Activated CD4-positive, alpha-beta T cell treated with anti-CD3 and anti-CD28 coated beads for 24 hours (primary cell): ENCODE measurements around the gene MERTK.
"Not testable (repeated sequence)": the region's sequence is repeated elsewhere in the genome, so short reads cannot be mapped to it uniquely, and the experiment has no call there.

Source experiments
- DNase-seq, 2 donors: peaks; one replicate each; pipeline ENCODE4 v3.0.0-alpha.2; 2020; ENCODE audit warnings: low read depth in 2 of 2

The MERTK gene

DNA sequence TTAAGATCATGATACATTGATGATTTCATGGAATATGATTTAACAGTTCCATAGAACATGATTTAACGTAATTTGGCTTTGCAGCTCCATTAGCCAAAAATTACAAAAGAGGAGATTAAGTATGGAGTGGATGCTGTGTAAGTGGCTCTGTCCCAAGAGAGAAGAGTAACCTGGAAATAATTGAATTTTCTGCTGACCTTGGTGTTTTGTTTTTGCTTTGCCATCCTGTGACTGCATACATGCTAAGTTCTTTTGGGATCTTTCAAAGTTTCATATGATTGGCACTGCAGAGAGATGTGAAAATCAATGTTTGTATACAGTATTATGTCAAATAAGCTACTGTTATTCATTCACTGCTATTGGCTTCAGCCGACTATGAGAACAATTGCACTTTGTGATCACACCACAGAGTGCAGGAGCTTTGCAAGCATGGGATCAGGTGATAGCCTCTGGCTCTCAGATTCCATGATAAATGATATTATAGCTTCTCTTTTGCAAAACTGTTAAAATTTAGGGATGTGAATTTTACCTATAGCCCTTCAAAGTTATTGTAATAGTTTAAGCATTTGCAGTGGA, 110.6 kb downstream of the MERTK start:
- no peak for DNase-seq

DNA sequence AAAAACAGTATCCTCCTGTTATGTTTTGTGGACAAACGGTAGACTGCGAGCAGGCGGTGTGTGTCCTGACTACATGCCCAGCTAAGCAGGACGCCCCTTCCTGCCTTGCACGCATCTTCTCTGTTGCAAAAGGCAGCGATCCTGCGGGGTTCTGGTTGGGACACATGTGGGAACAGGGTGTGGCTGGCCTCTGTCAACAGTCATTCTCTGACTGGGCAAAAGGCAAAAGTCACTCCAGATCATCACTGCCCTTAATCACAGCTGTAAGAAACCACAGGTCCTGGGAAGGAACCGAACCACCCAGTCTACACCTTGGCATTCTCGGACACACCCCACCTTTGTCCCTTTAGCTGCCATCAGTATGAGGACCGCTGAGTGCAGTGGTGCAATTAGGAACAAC, 112.3 kb downstream of the MERTK start:
- DNase-seq = no peak

DNA sequence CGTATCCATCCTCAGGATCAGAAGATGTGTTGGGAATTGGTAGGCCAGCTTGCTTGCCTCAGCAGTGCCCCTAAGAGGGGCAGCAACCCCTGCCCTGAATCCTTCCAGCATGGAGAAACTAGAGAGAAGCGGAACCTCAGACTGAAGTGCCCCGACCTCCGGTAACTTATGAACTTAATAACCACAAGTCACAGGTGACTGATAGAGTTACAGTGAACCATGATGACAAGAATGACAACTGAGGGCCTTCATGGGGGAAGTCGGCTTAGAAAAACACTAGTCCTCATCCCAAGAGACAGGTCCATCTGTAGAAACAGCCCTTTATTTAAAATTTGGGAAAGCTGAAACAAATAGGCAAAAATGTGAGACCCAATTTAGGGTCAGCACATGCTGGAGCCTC, 114.1 kb downstream of the MERTK start:
- DNase-seq = no peak

DNA sequence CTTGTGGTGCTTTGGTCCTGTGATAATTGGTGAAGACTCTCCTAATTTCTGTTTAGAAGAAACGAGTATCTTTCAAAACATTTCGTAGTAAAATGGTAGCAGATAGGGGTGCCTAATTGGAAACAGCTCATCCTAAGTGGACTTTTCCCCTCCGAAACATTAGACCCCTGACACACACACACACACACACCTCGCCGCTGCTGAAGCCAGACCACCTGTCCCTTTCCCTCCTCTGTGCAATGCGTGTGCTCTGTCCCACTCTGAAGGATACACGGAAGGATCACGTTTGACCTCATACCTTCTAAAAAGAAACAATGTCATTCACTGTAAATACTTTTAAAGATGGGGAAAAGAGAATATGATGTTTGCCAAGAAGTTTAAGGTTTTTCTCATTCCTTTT, 120.4 kb downstream of the MERTK start:
- no peak for DNase-seq

DNA sequence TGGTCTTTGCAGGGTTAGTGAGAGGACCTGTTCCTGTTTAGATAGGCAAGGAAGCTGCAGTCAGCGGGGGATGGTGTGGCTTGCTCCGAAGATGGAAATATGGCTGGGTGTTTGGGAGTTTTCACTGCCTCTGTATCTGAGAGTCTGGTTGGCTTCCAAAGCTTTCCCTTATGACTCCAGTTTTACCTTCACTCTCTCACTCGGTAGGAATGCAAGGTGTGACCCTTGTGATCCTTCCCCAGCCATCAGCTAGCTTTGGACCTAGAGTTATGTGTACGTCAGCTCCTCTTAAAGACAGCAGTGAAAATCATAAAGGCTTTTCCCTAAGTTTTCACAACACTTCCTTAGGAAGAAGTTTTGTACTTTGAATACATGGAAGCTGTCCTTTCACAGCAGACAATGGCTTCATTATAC, 121.2 kb downstream of the MERTK start:
- DNase-seq = no peak

DNA sequence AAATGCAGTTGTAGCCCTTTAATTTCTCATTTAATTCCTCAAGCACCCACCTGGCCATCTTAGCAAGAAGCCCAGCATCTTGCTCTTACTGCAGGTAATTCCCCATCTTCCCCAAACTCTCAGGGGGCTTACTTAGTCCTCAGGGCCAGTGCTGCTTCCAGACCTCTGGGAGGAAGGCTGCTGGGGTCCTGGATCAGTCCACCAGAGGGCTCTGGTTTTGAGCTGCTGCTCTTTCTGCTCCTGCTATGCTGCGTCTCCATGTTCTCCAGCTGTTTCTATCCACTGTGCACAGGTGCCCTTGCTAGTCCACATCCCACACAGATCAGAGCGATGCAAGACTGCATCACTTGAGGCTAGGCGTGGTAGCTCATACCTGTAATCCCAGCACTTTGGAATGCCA, 122.2 kb downstream of the MERTK start:
- no peak for DNase-seq

DNA sequence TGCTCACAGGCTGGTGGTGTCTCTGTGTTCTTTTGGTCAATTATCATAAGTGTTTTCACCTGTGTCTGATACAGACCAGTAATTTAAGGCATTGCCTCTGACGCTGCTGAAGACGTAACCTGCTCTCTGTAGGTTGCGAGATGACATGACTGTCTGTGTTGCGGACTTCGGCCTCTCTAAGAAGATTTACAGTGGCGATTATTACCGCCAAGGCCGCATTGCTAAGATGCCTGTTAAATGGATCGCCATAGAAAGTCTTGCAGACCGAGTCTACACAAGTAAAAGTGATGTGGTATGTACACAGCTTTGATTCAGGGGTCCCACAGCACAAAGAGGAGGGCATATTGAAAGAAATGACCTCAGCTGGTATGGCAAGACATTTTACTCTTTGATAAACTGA, 122.9 kb downstream of the MERTK start:
- DNase-seq = no peak

DNA sequence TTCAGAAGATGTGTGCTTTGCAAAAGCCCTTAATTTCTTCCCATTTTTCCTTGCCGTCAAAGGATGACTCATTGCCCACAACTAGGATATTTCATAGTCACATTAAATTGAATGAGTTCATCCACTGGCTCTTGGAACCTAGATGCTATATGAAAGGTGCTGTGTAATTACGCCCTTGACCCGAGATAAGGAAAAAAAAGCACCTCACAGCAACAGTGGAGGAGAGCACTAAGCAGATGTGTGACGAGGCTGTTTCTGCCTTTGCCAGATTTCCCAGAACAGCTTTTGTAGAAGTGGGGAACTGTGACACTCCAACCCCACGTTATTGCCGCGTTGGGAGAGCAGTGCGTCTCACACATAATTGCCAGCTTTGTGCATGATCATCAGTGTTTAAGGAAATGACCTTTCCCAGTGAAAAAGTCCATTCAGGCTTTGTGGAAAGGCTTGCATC, 123.4 kb downstream of the MERTK start:
- DNase-seq = no peak

DNA sequence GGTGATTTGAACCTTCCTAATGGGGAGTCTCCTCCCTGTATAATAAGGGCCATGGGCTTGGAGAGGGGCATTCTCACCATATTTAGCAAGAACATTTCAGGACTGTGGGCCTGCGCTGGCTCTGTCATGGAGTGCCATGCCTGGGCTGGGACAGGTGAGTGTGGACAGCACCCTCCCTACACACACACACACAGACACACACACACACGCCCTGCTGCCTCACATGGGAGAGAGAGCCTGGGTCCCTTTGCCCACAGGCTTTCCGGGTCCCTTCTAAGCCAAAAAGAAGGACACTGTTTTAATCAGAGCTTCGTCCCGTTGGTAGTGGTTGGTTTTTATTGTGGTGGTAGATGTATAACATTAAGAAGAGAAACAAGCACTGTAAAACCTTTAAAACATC, 125.3 kb downstream of the MERTK start:
- no peak for DNase-seq

DNA sequence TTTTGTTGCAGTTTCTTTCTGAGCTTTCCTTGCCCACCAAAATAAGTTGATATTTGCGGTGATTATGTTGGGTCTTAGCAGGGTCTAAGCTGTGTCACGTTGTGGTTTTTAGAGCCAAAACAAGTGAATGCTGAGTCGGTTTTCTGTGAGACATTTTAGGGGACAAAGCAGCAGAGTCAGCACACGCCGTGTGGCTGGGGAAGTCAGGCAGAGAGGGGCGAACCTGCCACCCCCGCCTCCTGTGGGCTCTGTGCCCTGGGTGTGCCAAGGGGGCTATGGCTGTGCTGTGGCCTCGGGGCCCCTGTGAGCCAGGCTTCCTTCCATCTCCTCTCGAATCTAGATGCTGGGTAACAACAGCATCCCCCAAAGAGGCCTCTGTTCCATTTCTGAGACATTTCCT, 125.8 kb downstream of the MERTK start:
- no peak for DNase-seq

DNA sequence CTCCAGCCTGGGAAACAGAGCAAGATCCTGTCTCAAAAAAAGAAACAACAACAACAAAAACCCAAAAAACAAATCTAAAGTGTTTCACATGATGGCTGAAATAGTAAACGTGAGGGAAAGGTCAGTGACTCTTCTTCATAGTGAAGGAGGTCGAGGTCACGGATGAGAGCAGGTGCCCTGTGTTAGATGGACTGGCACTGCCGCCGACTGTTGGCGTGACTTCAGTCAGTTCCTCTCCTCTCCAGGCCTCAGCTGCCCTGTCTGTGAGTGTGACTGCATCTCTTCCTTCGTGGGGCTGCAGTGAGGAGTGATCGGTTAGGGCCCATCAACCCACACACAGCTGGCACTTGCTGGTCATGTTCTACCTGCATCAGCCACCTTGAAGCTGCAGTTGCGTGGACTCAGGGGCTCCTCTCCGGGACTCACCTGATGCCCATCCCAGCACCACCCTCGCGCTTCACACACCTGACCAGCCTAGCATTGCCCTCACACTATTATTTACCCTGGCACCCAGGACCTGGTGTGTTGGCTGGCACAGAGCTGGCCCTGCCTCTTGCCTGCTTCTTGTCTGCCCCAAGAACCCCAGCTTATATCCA, 126.6 kb downstream of the MERTK start:
- DNase-seq = no peak

DNA sequence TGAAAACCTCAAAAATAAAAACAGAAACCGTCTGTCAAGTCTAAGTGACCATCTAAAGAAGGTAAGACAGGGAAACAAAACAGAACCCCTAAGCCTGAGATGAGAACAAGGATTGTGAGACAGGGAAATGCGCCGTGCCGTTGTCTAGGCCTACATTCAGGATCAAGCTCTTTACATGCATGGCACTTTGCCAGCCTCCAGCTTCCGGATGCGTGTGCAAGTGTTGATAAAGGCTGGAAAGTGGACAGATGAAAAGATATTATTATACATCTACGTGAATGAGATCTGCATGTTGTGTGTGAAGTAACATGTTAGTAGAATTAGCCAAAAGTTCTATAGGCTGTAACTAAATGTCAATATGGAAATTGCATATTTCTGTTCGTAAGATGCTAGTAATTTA, 128.1 kb downstream of the MERTK start:
- no peak for DNase-seq

DNA sequence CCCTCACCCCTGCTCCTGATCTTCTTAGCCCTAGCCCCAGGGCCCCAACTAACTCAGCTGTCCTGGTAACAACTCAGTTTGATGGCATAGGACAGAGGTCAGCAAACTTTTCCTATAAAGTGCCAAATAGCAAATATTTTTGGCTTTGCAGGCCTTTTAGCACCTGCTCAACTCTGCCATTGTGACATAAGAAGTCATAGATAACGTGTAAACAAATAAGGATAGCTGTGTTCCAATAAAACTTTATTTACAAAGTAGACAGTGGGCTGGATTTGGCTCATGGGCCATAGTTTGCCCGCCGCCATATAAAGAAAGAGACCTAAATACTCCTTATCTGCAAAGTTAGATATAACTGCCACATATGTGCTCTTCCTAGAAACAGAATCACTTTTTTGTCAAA, 129.4 kb downstream of the MERTK start:
- DNase-seq = no peak

DNA sequence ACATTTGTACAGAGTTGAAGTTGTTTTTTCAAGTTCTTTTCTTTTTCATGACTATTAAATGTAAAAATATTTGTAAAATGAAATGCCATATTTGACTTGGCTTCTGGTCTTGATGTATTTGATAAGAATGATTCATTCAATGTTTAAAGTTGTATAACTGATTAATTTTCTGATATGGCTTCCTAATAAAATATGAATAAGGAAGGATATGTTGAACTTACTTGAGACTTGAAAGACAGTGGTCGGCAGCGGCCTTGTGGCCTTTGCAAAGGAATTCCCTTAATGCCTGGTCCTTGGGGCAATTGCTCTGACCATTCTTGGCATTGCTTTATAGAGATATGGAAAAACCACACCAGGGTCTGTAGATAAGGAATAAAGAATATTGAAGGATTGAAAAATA, 130.8 kb downstream of the MERTK start:
- no peak for DNase-seq

DNA sequence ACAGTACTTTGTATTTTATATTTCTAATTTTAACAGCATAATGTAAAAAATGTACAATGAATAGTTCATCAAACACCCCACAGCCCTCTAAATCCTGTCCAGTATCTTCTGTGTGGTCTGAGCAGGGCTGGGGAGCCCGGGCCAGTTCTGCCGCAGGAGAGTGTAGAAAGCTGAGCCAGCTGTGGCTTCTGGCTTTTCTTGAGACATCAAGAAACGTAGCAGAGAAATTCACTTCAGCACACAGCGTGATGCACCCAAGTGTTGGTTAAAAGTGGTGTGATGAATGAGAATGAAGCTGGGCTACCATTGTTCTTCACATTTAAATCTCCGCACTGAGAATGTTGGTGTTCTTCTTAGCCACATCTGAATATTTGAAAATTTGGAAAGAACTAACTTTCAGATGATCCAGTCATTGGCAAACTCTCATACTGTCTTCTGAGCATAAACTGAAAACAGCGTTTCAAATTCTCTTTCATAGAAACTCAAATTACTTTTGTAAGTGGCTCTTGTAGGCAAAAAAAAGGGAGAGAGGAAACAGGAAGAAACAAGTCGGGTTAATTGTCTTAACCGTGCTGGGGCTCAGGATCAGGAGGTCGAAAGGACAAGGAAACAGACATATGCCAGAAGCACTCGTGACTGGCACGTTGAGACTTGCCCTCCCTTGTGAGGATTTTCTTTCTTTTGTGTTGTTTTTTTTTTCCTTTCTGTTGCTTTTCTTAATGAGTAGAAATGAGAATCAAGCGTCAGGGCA, 133.2 kb downstream of the MERTK start:
- DNase-seq = no peak

DNA sequence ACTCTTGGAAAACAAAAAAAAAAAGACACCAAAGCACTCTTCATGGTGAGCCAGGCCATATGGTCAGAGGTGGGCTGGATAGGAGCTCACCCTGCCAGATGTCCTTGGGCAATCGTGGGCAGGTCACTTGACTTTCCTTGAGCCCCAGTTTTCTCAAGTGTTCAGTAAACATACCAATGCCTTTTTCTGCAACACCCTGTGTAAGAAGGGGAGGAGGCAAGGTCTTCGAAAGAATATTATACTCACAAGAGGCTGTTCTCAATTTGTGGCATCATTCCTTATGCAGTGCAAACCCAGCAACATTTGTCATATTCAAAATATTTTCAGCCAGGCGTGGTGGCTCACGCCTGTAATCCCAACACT, 133.8 kb downstream of the MERTK start:
- DNase-seq = no peak

DNA sequence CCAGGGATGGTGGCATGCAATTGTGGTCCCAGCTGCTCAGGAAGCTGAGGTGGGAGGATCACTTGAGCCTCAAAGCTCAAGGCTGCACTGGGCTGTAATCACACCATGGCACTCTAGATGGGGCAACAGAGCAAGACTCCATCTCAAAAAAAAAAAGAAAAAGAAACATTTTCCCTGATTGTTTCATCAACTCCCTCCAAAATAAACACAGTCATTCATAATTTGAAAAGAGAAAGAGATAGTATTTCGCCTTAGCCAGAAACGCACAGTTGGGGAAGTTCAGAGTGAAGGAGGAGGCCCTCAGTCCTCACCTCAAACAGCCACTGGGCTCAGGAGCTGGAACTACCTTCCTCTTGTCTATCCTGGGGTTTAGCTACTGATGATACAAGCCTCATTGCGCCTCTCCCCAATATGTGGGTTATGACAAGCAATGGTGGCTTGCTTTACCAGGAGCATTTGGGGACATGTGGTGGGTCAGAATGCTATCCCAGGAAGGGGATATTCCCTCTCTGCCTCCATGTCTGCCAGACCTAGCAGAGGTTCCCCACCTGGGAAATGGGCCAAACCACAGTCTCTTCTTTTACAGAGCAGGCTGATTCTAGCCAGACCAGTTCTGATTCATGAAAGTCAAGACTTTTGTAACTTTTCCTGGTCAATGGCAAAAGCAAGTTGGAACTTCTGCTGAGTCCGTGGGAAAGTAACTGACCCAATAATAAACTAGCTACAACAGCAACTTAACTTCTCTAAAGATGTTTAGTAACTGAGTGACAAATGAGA, 134.5 kb downstream of the MERTK start:
- DNase-seq = no peak

DNA sequence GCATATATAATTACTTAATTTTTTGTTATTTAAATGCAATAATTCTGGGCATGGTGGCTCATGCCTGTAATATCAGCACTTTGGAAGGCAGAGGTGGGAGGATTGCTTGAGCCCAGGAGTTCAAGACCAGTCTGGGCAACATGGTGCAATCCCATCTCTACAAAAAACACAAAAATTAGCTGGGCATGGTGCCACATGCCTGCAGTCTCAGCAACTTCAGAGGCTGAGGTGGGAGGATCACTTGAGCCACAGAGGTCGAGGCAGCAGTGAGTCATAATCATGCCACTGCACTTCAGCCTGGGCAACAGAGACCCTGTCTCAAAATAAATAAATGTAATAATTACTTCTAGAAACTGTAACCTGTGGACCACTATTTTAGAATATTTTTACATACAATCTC, 135.2 kb downstream of the MERTK start:
- no peak for DNase-seq

DNA sequence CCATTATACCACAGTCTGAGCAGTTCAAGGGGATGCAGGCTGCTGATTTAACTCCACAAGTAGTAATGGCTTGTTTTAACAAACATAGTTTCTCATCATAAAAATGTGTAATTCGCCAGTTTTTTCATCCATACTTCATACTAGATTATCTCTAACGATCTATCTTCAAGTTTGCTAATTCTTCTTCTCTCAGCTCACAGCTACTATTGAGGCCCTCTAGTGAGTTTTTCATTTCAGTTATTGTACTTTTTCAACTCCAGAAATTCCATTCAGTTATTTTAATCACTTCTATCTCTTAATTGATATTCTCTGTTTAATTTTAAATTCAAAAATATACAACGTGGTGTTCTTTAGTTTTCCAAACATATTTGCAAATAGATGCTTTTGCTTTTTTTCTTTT, 136.5 kb downstream of the MERTK start:
- DNase-seq = no peak

DNA sequence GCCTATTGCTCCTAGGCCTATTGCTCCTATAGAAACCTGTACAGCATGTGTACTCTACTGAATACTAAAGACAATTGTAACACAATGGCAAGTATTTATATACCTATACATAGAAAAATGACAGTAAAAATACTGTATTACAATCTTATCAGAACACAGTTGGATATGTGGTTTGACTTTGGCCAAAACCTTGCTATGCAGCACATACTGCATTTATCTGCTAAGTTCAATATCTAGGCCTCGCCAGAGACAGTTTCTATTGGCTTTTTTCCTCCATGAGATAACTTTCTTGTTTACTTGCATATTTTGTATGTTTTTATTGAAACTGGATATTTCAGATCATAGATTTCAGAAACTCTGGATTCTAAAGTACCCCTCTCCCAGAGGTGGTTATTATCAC, 137.4 kb downstream of the MERTK start:
- DNase-seq = no peak

DNA sequence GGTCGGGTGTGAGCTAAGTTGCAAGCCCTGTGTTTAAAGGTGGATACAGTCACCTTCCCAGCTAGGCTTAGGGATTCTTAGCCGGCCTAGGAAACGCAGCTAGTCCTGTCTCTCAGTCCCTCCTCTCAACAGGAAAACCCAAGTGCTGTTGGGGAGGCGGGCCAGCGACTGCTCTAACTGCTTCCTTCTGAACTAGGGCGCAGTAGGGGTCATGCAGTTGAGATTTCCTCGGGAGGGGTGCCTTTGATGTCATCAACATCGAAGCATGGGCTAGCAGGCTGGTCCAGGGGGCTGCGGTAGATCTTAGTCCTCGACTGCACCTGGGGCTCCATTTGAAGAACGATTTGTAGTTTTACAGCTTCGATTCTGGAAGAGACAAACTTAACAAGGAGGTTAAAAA, 141.1 kb downstream of the MERTK start:
- not testable (repeated sequence) for DNase-seq

DNA sequence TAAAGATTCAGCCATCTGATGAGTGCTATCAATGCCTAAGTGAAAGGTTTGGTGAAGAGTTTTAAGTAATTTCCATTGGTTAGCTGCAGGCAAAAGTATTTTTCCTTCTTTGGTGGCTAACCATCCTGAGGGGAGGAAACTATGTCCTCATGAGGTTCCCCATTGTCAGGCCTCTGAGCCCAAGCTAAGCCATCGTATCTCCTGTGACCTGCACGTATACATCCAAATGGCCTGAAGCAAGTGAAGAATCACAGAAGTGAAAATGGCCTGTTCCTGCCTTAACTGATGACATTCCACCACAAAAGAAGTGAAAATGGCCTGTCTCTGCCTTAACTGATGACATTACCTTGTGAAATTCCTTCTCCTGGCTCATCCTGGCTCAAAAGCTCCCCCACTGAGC, 141.7 kb downstream of the MERTK start:
- not testable (repeated sequence) for DNase-seq

DNA sequence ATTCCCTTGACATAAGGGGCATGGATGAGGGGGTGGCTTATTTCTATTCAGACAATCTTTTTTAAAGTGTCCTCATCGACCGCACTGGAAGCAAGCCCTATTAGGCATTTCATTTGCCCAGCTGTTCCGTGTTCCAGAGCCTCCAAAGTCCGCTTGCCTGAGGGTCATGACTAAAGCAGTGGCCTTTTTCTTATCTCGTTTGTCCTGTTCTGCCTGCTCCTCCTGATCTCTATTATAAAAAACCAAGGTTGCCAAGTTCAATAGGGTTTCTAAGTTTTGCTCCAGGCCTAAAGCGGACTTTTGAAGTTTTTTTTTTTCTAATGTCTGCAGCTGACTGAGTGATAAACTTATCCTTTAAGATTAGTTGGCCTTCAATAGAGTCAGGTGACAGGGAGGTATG, 143.1 kb downstream of the MERTK start:
- not testable (repeated sequence) for DNase-seq
